Measurements from ENCODE around the gene NT5DC1.

GRCh38 chr6:116166369-116166768, 65.7 kb downstream of the NT5DC1 start:
- TF ChIP-seq, protein P1, sequence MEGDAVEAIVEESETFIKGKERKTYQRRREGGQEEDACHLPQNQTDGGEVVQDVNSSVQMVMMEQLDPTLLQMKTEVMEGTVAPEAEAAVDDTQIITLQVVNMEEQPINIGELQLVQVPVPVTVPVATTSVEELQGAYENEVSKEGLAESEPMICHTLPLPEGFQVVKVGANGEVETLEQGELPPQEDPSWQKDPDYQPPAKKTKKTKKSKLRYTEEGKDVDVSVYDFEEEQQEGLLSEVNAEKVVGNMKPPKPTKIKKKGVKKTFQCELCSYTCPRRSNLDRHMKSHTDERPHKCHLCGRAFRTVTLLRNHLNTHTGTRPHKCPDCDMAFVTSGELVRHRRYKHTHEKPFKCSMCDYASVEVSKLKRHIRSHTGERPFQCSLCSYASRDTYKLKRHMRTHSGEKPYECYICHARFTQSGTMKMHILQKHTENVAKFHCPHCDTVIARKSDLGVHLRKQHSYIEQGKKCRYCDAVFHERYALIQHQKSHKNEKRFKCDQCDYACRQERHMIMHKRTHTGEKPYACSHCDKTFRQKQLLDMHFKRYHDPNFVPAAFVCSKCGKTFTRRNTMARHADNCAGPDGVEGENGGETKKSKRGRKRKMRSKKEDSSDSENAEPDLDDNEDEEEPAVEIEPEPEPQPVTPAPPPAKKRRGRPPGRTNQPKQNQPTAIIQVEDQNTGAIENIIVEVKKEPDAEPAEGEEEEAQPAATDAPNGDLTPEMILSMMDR (IDR thresholded peaks at IDR 0.05) = no peak
- no peak for TF ChIP-seq POLR2A (IDR thresholded peaks at IDR 0.05)
- TF ChIP-seq EP300 (IDR thresholded peaks at IDR 0.05) = no peak
